EL (cell line): Measurements from ENCODE around the gene USH2A.

Experiments used
- DNase-seq: peaks from one replicate; pipeline ENCODE4 v3.0.0-alpha.2; 2016

The USH2A gene

DNA sequence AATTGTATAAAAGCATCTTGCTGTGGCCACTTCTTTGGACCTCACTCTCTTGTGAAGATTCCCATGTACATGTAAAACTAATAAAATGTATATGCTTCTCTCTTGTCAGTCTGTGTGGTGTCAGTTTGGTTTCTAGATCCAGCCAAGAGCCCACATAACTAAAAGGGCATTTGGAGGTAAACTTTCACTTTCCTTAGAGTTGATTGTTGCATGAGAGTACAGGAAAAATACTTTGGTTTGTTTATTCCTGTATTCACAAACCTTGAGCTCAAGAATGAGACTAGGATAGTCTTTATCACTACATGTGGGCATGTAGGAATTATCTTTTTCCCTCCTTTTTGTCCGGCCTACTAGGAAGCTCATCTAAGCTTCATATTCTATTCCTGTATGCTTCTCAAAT lies 805.3 kb downstream of the USH2A start:
- no peak for DNase-seq

DNA sequence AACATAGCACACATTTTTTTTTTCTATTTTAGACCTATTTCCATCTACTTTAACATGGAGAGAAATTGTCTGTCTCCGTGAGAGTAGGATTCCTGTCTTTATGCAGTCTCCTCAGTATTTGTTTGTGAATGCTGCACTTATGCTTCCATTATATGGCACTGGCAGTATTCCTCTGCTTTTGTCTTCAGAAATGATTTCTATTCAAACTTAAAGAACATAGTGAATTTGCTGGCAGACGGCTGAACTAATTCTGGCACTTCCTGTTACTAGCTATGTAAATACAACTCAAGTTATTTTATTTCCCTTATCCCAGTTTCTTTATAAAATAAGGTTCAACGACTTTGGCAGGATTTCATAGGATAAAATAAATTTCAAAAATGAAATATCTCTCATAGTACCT lies 810.9 kb downstream of the USH2A start:
- no peak for DNase-seq

DNA sequence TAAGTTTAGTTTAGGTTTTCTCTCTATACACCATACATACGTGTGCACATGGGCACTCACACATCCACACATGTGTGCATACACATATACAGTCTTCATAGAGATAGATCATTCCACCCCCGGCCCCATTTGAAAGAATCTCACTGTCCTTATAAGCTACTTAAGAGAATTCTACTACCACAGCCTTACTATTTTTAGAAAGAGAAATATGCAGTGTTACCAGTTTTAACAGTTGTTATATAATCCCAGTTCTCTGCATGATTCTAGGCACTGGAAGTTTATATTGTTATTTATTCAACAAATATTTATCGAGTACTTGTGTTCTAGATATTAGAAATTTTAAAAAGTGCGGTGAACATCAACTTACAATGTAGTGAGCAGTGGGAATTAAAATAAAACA lies 814.6 kb downstream of the USH2A start:
- DNase-seq = no peak

DNA sequence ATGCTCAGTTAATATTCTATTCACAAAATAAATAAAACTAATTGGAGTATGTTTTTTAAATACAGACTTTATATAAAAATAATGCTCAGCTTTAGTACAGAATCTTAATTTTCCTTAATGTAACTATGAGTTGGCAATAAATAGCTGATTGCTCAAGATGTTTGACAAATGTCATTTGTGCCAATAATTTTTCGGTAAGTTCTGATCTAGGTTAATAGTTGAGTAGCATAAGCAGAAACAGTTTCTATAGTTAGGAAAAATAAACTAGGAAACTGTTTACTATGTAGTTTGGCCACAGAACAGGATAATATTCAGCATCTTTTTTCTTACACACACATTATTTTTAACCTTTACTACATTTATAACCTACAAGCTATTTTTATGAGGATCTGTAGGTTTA lies 815.8 kb downstream of the USH2A start:
- DNase-seq = no peak

DNA sequence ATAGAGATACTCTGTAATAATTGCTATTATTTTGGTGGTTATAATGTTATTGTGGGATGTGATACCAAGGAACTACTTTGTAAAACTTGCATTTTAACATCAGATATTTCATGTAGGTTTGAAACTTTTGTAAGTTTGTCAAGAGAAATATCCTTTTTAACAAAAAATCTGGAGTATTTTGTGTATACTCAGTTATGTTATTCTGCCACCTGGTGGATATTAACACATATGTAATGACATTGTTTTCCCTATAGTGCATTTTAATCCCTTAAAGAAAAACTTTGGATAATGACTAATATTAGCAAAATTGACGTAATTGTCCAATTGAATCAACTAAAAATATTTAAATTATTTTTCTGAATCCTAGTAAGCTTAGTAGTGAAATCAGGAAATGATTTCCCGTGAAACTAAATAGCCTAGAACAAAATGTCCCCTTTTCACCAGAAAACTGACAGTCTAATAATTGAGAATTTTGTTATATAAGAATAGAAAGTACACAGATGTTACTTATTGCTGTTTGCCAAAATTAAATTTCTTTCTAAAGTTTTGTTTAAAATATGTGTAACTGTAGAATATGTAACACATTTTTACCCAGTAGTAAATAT lies 816.6 kb downstream of the USH2A start:
- DNase-seq = no peak

DNA sequence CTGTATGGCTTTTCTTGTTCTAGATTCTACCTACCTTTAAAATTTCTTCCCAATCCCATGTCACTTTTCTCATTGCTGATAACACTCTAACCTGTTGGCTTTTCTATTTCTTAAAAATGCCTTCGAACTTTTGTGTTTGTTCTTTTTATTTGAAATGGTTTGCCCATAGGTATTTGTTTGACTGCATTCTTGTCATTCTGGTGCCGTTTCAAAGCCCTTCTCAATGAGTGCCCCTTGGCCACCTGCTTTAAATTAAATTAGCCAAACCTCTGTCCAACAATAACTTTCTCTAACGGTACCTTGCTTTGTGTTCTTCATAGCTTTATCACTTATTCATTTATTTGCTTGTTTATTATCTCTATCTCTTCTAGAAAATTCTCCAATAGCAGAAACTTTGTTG lies 817.2 kb downstream of the USH2A start:
- no peak for DNase-seq

DNA sequence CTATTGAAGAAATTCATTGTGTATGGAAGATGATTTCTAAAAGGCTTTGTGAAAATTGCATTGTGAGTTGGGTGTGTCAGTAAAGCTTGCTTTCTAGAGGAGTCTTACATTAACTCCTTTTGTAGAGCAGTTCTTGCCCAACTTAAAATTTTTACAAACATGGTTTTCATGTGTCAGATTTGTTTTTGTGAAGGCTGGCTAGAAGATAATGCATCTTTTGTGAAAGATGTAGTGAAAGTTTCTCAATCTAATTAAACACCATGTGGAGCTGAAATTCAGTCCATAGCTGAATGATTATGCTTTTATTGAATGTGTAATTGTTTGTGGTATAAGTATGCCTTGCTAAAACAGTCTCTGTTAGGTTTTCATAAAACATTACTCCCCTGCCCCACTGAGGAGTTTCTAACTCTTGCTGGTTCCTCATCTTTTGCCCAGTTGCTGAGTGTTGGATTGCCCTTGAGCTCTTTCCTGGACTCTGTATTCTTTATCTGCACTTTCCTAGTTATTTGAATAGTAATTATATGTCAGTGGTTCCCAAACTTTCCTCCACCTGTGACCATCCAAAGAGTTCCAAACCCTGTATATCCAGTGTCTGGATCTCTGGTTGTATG lies 818.1 kb downstream of the USH2A start:
- no peak for DNase-seq

DNA sequence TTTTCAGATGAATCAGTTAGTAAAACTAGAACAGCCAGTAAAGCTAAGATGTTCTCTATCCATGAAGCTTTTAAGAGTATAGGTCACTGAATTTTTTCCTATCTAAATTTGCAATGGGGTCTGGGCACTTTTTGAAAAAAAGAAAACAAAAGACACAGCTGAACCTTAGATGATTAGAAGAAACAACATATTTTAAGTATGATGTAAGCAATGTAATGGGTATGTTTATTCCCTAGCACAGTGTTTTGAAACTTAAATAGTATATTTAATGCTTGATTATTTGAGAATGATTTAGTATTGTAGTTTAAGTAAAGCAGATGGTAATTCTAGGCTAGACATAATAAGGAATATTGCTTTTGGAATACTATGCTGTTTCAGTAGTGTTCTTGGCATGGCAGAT lies 819.9 kb downstream of the USH2A start:
- DNase-seq = peak; percentile 9

DNA sequence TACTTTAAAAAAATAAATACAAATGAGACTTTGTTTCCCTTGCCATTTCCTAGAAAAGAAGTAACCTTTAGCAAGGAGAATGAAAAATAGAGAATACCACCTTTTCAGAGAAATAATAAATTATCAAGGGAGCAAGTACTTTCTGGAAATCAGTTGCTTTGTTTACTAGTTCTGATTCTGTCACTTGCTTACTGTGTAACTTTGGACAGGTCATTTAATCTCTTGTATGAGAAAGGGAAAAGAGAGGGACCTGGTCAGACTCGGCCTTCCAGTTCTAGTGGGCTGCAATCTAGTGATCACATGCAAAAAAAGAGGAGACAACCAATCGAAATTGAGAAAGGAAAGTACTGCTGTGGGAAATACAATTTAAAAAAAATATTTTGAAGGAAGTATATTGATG lies 822.0 kb downstream of the USH2A start:
- no peak for DNase-seq

DNA sequence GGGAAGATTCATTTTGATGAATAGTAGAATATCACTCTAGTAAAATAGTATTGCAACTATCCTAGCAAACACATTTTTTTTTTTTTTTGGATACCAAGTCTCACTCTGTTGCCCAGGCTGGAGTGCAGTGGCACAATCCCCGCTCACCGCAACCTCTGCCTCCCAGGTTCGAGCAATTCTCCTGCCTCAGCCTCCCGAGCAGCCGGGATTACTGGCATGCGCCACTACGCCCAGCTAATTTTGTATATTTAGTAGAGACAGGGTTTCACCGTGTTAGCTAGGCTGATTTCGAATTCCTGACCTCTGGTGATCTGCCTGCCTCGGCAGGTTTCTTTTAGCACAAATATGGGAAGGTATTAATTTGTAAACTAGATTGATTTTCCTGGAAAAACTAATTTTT lies 822.4 kb downstream of the USH2A start:
- DNase-seq = no peak

DNA sequence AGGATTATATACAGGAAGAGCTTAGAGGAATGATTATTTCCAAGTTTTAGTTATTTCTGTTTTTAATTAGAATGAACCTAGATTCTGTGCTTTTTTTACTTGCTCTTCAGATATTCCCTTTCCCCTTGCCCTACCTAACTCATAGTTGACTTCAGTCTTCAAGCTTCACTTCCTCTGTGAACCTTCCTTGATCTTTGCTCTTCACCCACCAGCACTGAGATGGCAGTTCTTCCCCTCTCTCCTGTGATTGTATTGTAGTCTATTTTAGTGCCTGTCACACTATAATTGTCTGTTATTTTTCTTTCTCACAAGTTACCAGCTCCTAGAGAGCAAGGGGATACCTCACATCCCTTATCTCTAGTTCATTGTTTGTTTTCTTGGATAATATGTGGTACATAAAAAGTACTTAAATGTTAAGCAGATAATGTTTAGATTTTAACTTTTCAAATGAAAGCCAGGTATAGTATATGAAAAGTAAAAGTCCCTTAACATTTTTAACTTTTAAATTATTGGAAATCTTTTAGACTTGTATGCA lies 822.9 kb downstream of the USH2A start:
- no peak for DNase-seq

DNA sequence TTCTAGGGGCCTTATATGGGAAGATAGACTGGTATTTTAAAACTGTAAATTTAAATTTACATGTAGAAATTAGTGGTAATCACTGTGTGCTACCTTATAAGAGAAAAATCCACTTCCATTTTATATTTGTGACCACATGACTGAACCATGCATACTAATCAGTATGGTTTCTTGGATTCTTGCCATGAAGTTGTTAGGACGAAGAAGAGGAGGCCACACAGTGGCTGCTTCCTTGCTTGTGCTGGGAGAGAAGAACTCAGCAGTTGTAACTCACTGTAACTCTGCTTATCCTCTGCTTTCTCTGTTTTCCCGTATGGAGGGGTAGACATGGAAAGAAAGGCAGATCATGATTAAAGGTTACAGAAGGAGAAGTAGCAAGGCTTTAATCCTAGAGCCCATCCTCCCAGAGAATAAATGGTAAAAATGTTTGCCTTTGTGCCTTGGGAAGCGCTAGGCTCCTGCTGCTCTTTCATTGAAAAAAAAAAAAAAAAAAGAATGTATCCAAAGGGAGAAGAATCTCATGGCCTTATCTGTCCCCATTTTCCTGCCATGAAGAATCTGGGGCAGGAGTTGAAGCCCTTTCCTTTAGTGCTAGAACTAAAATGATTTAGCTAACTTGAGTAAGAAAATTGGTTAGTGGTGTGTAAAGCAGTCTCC lies 823.7 kb downstream of the USH2A start:
- peak; percentile 57 for DNase-seq

DNA sequence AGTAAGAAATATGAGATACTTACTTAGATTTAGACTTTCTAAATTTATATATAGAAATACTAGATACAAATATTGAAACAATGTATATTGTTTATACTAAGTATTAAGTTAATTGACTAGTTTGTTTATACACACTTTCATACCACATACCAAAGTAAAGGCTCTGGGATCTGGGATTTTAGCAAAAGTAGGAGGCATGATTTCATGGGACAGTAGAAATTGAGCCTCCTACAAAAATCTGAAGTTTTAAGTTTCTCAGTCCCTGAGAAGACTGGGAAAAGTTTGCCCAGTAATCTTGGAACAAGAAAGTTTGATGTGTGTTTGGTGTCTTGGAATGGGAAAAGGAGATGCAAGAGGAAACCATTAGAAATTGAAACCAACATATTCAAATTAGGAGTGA lies 825.3 kb downstream of the USH2A start:
- DNase-seq = no peak

DNA sequence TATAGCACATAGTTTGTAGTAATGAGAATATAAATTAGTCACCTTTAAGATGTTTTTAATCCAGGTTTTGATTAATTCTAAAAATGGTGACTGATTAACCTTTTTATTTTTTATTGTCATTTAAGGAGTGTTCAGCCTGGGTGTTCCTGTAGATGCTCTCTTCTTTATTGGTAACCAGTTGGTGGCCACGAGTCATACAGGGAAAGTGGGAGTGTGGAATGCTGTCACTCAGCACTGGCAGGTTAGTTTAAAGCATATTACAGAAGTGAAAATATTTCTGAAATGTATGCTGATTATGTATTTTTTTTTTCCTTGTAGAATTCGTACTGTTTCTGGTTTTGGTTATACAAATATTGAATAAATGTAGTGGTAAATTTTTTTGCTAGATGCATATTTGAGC lies 828.0 kb downstream of the USH2A start:
- peak; percentile 23 for DNase-seq

DNA sequence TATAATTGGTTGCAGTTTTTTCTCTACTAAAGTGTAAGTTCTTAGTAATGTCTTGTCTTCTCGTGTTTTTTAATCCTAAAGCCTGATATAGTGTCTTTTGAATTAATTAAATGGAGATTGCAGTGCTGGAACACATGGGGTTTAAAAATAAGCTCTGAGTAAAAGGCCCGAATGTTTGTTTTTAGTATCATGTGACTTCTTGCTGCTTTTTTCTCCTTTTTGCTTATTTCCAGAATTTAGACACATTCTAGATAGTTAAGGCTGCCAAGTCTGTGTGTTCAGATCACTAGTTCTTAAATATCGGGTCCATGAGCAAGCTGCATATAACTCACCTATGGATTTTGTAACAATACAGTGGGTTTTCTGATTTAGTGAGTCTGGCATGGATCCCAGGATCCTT lies 828.6 kb downstream of the USH2A start:
- no peak for DNase-seq

DNA sequence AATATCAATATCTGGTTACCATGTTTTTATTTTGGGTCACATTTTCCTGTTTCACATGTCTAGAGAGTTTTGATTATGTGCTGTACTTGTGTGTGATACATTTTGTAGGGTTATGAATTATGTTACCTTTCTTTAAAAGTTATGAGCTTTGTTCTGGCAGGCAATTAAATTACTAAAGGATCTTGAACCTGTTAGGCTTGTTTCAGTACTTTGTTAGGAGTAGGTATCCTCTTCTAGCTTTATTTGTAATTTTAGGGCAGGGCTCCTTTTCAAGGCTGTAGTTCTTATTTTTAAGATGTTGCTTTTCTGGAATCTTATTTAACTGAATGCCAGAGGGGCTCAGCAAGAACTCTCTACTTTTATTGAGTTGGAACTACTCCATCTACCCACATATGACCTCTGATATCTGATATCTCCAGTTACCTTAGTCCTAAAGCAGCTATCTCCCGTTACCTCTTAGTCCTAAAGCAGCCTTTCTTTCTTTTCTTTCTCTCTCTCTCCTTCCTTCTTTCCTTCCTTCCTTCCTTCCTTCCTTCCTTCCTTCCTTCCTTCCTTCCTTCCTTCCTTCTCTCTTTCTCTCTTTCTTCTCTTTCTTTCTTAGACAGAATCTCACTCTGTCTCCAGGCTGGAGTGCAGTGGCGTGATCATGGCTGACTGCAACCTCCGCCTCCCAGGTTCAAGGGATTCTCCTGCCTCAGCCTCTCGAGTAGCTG lies 832.3 kb downstream of the USH2A start:
- DNase-seq = no peak

DNA sequence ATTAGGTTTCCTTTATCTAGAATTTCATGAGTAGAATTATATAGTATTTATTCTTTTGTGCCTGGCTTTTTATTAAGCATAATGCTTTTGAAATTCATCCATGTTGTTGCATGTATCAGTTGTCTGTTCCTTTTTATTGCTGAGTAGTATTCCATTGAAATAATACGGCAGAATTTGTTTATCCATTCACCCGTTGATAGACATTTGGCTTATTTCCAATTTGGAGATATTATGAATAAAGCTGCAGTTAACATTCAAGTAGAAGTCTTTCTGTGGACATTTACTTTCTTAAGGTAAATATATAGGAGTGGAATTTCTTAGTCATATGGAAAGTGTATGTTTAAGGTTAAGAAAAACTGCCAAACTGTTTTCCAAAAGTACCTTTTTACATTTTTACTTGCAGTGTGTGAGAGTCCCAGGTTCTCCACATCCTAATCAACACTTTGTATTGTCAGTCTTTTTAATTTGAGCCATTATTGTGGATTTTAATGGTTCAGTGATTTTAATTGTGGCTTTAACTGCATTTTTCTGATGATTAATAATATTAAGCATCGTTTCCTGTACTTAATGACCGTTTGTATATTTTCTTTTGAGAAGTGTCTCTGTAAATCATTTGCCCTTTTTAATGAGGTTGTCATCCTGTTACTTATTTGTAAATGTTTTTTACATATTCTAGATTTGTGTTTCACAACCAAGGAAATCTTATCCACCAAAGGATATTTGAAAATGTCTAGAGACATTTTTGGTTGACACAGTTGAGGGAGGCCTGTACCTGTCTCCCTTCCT lies 833.4 kb downstream of the USH2A start:
- no peak for DNase-seq

DNA sequence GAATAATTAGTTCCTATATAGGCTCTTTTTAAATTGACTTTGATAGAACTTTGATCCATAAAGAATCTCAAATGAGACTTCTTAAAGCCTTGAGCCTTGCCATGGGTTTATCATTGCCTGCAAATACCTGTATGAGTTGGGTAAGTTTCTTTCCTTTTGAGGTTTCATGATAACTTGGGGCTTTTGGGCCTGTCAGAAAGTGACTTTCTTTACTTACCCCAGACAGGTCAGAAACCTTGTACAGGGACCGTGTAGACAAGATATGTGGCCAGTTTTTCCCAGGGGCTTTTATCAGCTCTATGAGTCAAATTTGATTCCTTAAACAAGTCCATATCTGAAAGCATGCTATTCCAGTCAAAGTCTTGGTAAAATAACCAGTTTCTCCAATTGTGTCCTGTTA lies 838.9 kb downstream of the USH2A start:
- no peak for DNase-seq

DNA sequence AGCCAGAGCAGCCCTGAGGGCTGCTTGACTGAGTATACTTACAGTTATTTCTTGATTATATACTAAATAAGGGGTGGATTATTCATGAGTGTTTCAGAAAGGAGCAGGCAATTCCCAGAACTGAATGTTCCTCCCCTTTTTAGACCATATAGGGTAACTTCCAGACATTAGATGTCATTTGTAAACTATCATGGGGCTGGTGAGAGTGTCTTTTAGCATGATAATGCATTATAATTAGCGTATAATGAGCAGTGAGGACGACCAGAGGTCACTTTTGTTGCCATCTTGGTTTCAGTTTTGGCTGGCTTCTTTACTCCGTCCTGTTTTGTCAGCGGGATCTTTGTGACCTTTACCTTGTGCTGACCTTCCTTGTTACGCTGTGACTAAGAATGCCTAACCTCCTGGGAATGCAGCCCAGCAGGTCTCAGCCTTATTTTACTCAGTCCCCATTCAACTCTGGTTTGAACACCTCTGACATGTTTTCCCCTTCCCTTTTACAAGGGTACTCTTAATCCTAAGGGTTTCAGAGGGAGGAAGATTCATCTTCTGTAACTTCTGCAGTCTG lies 840.0 kb downstream of the USH2A start:
- DNase-seq = no peak

DNA sequence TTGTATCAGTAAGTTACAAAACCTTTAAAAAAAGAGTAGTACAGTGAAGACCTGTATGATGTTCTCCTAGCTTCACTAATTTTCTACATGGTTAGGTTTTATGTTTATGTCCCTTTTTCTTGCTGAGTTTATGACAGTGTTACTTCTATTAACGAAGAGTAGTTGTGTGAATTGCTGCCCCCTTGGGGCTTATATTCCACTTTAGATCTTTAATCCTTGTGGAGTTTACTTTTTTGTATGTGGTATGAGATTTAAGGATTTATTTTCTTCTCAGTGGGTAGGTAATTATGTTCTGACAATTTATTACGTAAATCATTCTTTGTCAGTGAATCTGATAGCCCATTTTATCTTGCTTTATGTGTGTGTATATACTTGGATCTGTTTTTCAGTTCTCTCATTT lies 841.4 kb downstream of the USH2A start:
- no peak for DNase-seq
